Epithelial cell of esophagus (primary cell): ENCODE results near the gene A3GALT2.
A peak's percentile ranks its signal among the peaks of the same experiment; 100 is the strongest.

Source experiments
- DNase-seq: peaks from one replicate; pipeline ENCODE4 v3.0.0; 2010; ENCODE audit warnings: low read depth
- H3K4me3 ChIP-seq: 2 replicates; pipeline ENCODE4 v1.5.1; 2011; ENCODE audit warnings: mild to moderate bottlenecking, low read length, control low read depth
- CTCF ChIP-seq: IDR thresholded peaks from 2 replicates; pipeline ENCODE4 v1.5.1; 2011; ENCODE audit warnings: low read depth, mild to moderate bottlenecking, low read length, control low read depth, inconsistent platforms; ENCODE audit not compliant: insufficient read depth; ENCODE audit errors: missing control alignments

The A3GALT2 gene

GRCh38 chr1:33273961-33274371 lies 46.9 kb downstream of the A3GALT2 start:
- no peak overlapping the region for H3K4me3 ChIP-seq
- DNase-seq: peak; percentile 65
- no peak for TF ChIP-seq CTCF

- no peak for TF ChIP-seq CTCF
- H3K4me3 ChIP-seq: no peak overlapping the region
- DNase-seq: no peak
These were observed 47.5 kb downstream of the A3GALT2 start for GRCh38 chr1:33273406-33273805.

- no peak for TF ChIP-seq CTCF
- no peak for DNase-seq
- no peak overlapping the region for H3K4me3 ChIP-seq
These were observed 48.0 kb downstream of the A3GALT2 start for GRCh38 chr1:33272930-33273329.

GRCh38 chr1:33272509-33272908 lies 48.4 kb downstream of the A3GALT2 start:
- no peak for TF ChIP-seq CTCF
- no peak for DNase-seq
- no peak overlapping the region for H3K4me3 ChIP-seq

GRCh38 chr1:33271666-33272505 lies 49.0 kb downstream of the A3GALT2 start:
- no peak for TF ChIP-seq CTCF
- H3K4me3 ChIP-seq: no peak overlapping the region
- DNase-seq: no peak

GRCh38 chr1:33270808-33271465 lies 50.0 kb downstream of the A3GALT2 start:
- no peak for DNase-seq
- TF ChIP-seq CTCF: no peak
- H3K4me3 ChIP-seq: no peak overlapping the region
